Measurements from ENCODE around the gene GSTP1.
A peak's percentile ranks its signal among the peaks of the same experiment; 100 is the strongest.
"Not testable (repeated sequence)": the region's sequence is repeated elsewhere in the genome, so short reads cannot be mapped to it uniquely, and the experiment has no call there.

GSTP1 gene

GRCh38 chr11:67597458-67597857 lies 13.8 kb downstream of the GSTP1 start:
- not testable (repeated sequence) for DNase-seq (ENCODE audit: low read depth, low spot score)

GRCh38 chr11:67597963-67598362 lies 14.4 kb downstream of the GSTP1 start:
- DNase-seq (ENCODE audit: low read depth, low spot score), result not testable (repeated sequence)

GRCh38 chr11:67599149-67599548 lies 15.5 kb downstream of the GSTP1 start:
- no peak for DNase-seq (ENCODE audit: low read depth, low spot score)

GRCh38 chr11:67600324-67601029 lies 16.9 kb downstream of the GSTP1 start:
- DNase-seq (ENCODE audit: low read depth, low spot score), result no peak

GRCh38 chr11:67601098-67601497 lies 17.5 kb downstream of the GSTP1 start:
- DNase-seq (ENCODE audit: low read depth, low spot score), result no peak

- not testable (repeated sequence) for DNase-seq (ENCODE audit: low read depth, low spot score)
Measured at GRCh38 chr11:67604119-67604518, 20.5 kb downstream of the GSTP1 start.

- DNase-seq (ENCODE audit: low read depth, low spot score), result no peak
Measured at GRCh38 chr11:67604815-67605214, 21.2 kb downstream of the GSTP1 start.

GRCh38 chr11:67605231-67606011 lies 21.8 kb downstream of the GSTP1 start:
- no peak for DNase-seq (ENCODE audit: low read depth, low spot score)

- DNase-seq (ENCODE audit: low read depth, low spot score), result no peak
Measured at GRCh38 chr11:67606093-67606491, 22.5 kb downstream of the GSTP1 start.

GRCh38 chr11:67606492-67607295 lies 23.1 kb downstream of the GSTP1 start, which contains the start of gene NDUFV1:
Gene NDUFV1 (plus strand): TSS chr11:67606936. CDS start chr11:67607005, 69 bp downstream.
- DNase-seq (ENCODE audit: low read depth, low spot score), result peak; percentile 98

GRCh38 chr11:67607507-67607906 lies 23.9 kb downstream of the GSTP1 start:
- DNase-seq (ENCODE audit: low read depth, low spot score), result no peak

GRCh38 chr11:67608486-67608885 lies 24.9 kb downstream of the GSTP1 start:
- DNase-seq (ENCODE audit: low read depth, low spot score), result no peak

- no peak for DNase-seq (ENCODE audit: low read depth, low spot score)
Measured at GRCh38 chr11:67609316-67609715, 25.7 kb downstream of the GSTP1 start.

GRCh38 chr11:67610302-67610868 lies 26.8 kb downstream of the GSTP1 start:
- no peak for DNase-seq (ENCODE audit: low read depth, low spot score)

- DNase-seq (ENCODE audit: low read depth, low spot score), result no peak
Measured at GRCh38 chr11:67611165-67611564, 27.6 kb downstream of the GSTP1 start.

- no peak for DNase-seq (ENCODE audit: low read depth, low spot score)
Measured at GRCh38 chr11:67611704-67612587, 28.3 kb downstream of the GSTP1 start.

GRCh38 chr11:67612751-67613150 lies 29.1 kb downstream of the GSTP1 start:
- no peak for DNase-seq (ENCODE audit: low read depth, low spot score)

GRCh38 chr11:67613313-67613959 lies 29.8 kb downstream of the GSTP1 start:
- DNase-seq (ENCODE audit: low read depth, low spot score), result no peak

- peak; percentile 85 for DNase-seq (ENCODE audit: low read depth, low spot score)
Measured at GRCh38 chr11:67613960-67614715, 30.5 kb downstream of the GSTP1 start.

Measured in ELF-1 (cell line).